GM18870 (cell line): ENCODE data around the gene SUPT5H.
A peak's percentile ranks its signal among the peaks of the same experiment; 100 is the strongest.

ENCODE experiments used
- ATAC-seq: cut with Tn5 transposase; IDR thresholded peaks from one replicate; pipeline ENCODE4 v1.9.1; 2021; ENCODE audit warnings: moderate library complexity; ENCODE audit not compliant: unreplicated experiment

Gene SUPT5H

GRCh38 chr19:39445196-39446111 is at the start of gene SUPT5H:
Gene SUPT5H, plus strand, starts transcription at chr19:39445582. Its CDS starts 309 bp downstream, at chr19:39445891.
- ATAC-seq, result peak; percentile 73

DNA sequence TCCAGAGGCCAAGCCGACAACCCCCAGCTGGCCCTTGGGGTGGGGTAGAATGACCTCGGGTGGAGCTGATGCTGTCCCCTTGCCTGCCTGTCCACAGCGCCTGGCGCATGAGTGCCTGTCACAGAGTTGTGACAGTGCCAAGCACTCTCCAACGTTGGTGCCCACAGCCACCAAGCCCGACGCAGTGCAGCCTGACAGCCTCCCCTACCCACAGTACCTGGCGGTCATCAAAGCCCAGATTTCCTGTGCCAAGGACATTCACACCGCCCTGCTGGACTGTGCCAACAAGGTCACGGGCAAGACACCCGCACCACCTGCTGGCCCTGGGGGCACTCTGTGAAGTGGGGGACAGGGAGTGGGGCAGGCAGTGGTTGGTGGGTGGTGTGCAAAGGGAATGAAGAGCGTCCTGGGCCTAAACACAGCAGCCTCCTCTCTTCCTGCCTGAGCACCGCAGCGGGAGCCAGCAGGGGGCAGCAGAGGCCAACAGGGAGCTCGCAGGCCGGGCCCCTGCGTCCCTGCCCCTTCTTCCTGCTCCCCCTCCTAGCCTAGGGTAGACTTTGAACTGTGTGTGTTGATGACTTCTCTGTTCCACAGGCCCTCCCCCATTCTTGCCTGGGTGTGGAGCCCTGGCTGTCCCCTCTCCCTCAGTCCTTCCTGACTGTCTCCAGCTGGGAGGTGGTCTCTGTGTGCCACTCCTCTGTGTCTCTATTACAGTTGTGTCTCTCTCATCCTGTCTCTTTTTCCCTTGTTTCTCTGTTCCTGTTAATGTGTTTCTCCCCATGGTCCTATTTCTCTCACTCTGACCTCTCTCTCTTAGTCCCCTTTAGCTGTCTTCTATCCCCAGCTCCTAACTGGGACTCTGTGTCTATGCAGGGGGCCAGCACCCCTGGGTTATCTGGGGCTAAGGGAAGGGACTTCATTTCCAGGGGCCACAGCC is 47.8 kb upstream of the SUPT5H start:
- ATAC-seq, result no peak

DNA sequence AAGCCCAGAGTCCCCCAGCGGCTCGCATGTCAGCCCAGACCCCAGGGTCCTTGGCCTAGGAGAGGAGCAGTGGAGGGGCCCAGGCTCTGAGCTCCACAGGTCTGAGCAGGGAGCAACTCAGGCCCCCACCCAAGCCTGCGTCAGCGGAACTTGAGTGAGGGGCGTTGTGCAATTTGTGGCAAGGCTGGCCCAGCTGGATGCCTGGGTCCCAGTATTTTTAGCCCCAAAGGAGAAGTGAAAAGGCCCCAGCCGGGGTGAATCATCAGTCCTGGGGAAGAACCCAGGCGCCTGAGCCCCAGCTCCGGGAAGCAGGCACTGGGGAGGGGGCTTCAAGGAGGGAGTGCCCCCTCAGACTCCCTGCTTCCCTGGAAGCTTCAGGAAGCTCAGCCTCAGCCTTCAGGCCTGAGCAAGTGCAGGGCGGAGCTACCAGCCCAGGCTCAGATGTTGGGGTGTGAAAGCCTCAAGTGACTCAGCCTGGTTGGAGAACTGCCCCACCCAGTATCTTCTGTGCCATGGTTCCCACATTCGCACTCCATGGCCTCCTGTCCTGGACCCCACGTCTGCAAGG is 47.0 kb upstream of the SUPT5H start:
- ATAC-seq, result no peak

- no peak for ATAC-seq
Measured at GRCh38 chr19:39399668-39400050, 45.7 kb upstream of the SUPT5H start.

GRCh38 chr19:39400061-39400460 is 45.3 kb upstream of the SUPT5H start:
- ATAC-seq, result no peak

DNA sequence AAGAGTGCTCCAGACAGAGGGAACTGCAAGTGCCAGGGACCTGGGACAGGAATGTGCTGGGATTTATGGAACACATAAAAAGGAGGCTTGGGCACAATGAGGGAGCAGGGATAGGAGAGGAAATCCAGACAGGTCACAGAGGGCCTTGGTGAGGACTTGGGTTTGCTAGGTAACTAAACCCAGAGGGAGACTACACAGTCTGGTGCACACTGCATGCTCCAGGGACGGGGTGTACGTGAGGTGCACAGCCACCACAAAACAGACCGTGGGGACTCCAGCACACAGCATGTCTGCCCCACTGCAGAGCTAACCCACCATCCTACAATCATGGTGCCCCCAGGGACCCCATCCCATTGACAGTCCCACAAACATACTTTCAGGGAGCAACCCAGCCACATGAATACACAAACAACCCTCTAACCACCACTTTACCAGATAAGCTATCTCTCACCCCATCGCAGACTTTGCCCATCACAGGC is 44.3 kb upstream of the SUPT5H start:
- ATAC-seq, result peak; percentile 3

- peak; percentile 22 for ATAC-seq
Measured at GRCh38 chr19:39401549-39402345, 43.6 kb upstream of the SUPT5H start.

DNA sequence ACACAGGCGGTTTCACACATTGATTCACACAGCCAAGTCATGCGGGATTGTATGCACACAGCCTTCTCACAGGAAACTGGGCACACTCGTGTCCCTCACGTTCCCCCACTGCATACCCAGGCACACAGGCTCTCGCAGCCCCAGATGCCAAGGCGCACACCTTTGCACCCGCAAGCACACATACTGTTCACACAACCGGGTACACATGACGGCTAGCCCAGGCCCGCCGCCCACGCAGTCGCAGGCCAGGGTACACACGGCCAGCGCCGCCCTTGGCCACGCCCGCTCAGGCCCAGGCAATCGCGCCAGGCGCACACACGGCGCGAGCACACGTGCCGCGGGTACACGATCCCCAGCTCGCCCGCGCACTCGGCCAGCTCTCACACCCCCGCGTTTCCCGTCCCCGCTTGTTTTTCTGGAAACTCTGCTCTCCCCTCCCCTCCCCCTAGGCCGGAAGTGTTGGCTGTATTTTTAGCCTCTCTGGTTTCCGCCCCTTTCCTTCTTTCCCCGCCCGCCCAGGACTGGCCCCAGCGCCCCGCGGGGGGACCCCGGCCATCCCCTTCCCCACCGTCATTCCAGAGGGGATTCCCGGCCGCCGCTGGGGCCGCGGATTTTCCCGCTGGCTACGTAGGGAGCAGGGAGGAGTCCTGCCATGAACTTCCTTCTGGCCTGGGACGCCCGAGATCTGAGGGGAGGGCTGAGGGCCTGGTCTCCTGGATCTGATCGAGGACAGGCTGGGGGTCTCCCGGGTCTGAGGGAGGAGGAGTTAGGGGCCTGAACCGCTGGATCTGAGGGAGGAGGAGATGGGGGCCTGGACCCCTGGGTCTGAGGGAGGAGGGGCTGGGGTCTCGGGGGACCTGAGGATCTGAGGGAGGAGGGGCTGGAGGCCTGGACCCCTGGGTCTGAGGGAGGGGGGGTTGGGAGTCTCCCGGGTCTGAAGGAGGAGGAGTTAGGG is 42.8 kb upstream of the SUPT5H start:
- ATAC-seq, result peak; percentile 11

DNA sequence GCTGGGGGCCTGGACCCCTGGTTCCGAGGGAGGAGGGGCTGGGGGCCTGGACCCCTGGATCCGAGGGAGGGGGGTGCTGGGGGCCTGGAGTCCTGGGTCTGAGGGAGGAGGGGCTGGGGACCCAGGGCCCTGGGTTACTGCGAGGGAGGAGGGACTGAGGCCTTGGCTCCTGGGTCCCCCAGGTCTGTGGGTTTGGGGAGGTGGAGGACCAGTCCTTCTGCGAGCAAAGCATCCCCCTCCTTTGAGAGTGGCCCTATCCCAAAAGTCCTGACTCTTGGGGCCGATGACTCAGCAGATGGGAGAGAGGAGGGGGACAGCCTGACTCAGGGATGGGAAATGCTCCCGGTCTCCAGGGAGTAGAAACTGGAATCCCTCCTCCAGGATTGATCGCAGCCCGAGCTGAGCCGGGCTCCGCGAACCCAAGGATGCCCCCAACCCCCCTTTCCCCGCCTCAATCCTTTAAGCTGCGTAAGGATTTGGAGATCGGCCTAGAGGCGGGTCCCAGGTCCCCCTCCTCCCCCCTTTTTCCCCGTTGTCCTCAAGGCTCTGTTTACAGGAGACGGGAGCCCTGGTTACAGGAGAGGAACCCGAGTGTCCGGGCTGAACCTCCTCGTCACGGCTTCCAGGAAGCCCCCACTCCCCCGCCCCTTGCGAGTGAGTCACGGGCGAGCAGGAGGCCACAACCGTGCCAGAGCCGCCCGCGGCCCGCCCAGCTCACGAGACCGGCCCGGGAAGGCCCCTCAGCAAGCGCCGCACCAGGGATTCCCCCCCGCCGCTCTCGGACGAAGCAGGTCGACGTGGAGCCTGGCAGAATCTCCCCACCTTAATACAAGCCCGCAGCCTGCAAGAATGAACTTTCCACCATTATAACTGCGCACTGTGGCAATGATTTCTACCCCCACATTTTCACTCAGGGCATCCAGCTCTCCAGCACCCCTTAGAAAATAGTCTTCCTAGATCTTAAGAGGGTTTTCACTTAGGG is 41.8 kb upstream of the SUPT5H start:
- ATAC-seq, result no peak

GRCh38 chr19:39405261-39405957 is 40.0 kb upstream of the SUPT5H start:
- ATAC-seq, result no peak

GRCh38 chr19:39405958-39406655 is 39.3 kb upstream of the SUPT5H start:
- no peak for ATAC-seq

GRCh38 chr19:39406656-39407409 is 38.5 kb upstream of the SUPT5H start, which contains the start of gene ZFP36:
Gene ZFP36, plus strand, starts transcription at chr19:39406847. Its CDS starts 58 bp downstream, at chr19:39406905.
- no peak for ATAC-seq

DNA sequence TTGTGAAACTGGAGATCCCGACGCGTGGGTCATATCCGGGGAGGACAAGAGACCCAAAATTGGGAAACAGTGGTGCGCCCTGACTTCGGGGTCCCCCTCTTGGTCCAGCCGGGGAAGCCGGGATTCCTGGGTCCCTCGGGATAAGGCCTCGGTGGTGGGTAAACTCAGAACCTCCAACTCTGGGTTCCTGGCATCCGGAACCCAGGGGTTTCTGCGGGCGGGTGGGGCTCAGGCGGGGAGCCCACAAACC is 38.0 kb upstream of the SUPT5H start:
- no peak for ATAC-seq

- no peak for ATAC-seq
Measured at GRCh38 chr19:39407660-39408391, 37.6 kb upstream of the SUPT5H start.

GRCh38 chr19:39408392-39409207 is 36.8 kb upstream of the SUPT5H start:
- no peak for ATAC-seq
